Keratinocyte (primary cell): ENCODE results near the gene CSTF2T.
"Not testable (repeated sequence)": the region's sequence is repeated elsewhere in the genome, so short reads cannot be mapped to it uniquely, and the experiment has no call there.

ENCODE experiments used
- EZH2 ChIP-seq: IDR thresholded peaks from one replicate; pipeline ENCODE4 v1.6.1; 2012; ENCODE audit warnings: inconsistent platforms, mild to moderate bottlenecking, low read length, moderate library complexity
- TF ChIP-seq, protein P1 (sequence below), 3 experiments: IDR thresholded peaks in 1 of 3; conservative IDR thresholded peaks in 1 of 3; optimal IDR thresholded peaks in 1 of 3; 2 replicates in 2 of 3; 3 replicates in 1 of 3; pipeline versions ENCODE3 to v1.5.1; 2011; ENCODE audit warnings: low read length in 3 of 3, mild to moderate bottlenecking in 3 of 3, moderate library complexity in 2 of 3, control low read depth in 1 of 3, inconsistent platforms in 1 of 3; ENCODE audit not compliant: insufficient read depth in 2 of 3; ENCODE audit errors: extremely low read depth in 1 of 3

DNA sequence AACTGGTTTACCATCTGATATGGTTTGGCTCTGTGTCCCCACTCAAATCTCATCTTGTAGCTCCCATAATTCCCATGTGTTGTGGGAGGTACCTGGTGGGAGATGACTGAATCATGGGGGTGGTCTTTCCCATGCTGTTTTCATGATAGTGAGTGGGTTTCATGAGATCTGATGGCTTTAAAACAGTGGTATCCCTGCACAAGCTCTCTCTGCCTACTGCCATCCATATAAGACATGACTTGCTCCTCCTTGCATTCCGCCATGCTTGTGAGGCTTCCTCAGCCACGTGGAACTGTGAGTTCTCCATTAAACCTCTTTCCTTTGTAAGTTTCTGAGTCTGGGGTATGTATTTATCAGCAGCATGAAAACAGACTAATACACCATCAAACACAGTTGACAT is 10.6 kb downstream of the CSTF2T start:
- TF ChIP-seq, protein P1, sequence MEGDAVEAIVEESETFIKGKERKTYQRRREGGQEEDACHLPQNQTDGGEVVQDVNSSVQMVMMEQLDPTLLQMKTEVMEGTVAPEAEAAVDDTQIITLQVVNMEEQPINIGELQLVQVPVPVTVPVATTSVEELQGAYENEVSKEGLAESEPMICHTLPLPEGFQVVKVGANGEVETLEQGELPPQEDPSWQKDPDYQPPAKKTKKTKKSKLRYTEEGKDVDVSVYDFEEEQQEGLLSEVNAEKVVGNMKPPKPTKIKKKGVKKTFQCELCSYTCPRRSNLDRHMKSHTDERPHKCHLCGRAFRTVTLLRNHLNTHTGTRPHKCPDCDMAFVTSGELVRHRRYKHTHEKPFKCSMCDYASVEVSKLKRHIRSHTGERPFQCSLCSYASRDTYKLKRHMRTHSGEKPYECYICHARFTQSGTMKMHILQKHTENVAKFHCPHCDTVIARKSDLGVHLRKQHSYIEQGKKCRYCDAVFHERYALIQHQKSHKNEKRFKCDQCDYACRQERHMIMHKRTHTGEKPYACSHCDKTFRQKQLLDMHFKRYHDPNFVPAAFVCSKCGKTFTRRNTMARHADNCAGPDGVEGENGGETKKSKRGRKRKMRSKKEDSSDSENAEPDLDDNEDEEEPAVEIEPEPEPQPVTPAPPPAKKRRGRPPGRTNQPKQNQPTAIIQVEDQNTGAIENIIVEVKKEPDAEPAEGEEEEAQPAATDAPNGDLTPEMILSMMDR (optimal IDR thresholded peaks at IDR 0.05 in 1 of 3, IDR thresholded peaks at IDR 0.05 in 1 of 3, conservative IDR thresholded peaks at IDR 0.05 in 1 of 3; ENCODE audit: extremely low read depth in 1 of 3, insufficient read depth in 2 of 3, low read length in 3 of 3) = not testable (repeated sequence)
- TF ChIP-seq EZH2 = not testable (repeated sequence)
